Mucosa of descending colon (tissue), 3 donors: ENCODE results near the gene OSGIN1. TPM values are rescaled to one million over a fixed set of nuclear protein-coding genes. Genes with fewer than 3 reads are reported as not detected.

Experiments
- ATAC-seq: fragments of 200-7000 bp; cut with Tn5 transposase; one replicate; pipeline ENCODE4 v1.9.1; 2020; ENCODE audit warnings: mild to moderate bottlenecking, moderate library complexity
- DNase-seq, 3 donors: peaks; one replicate each; pipeline ENCODE4 v3.0.0-alpha.2; 2020
- H3K36me3 ChIP-seq: fragments of 200-600 bp; one replicate; pipeline ENCODE4 v1.8.0; 2021; ENCODE audit warnings: low read depth, mild to moderate bottlenecking
- H3K4me1 ChIP-seq: fragments of 200-600 bp; one replicate; pipeline ENCODE4 v1.8.0; 2021; ENCODE audit warnings: low read depth, mild to moderate bottlenecking
- H3K4me3 ChIP-seq: fragments of 200-600 bp; one replicate; pipeline ENCODE4 v1.8.0; 2021; ENCODE audit warnings: mild to moderate bottlenecking
- H3K9me3 ChIP-seq: fragments of 200-600 bp; one replicate; pipeline ENCODE4 v1.8.0; 2021; ENCODE audit warnings: mild to moderate bottlenecking
- intact Hi-C, 2 donors: fragments of 100-400 bp; cut with DNase I in 1 of 2; cut with micrococcal nuclease in 1 of 2; formaldehyde crosslinking; loops; one replicate each; pipeline versions ENCODE4 v1.11.0 to v1.11.1; 2022; cut with DNase I, micrococcal nuclease
- total RNA-seq, 3 donors: library from RNA; stranded (reverse); fragmentation: NEBNext Ultra II Directional in 2 of 3; extraction: Animal tissue kit (Norgen Biotek cat#: 25700) in 2 of 3; gene quantifications; one replicate each; pipeline versions ENCODE4 v1.2.1 to v1.2.4, GENCODE V29; 2021 to 2023
- TF ChIP-seq, protein P1 (sequence below): fragments of 200-600 bp; IDR thresholded peaks from one replicate; pipeline ENCODE4 v1.8.0; 2022; ENCODE audit warnings: antibody characterized with exemption, mild to moderate bottlenecking
- donor health status: DM: no; HTN: no; CAD: no; lungs with moderate emphysema.
- donor health status: DM: no; HTN: no; CAD: no.
- donor health status: DM: no; HTN: yes; CAD: no.

Gene OSGIN1
- total RNA-seq, 3 donors from 2014 or later, result 11.6 to 15.9 (median 12.2) TPM

DNA sequence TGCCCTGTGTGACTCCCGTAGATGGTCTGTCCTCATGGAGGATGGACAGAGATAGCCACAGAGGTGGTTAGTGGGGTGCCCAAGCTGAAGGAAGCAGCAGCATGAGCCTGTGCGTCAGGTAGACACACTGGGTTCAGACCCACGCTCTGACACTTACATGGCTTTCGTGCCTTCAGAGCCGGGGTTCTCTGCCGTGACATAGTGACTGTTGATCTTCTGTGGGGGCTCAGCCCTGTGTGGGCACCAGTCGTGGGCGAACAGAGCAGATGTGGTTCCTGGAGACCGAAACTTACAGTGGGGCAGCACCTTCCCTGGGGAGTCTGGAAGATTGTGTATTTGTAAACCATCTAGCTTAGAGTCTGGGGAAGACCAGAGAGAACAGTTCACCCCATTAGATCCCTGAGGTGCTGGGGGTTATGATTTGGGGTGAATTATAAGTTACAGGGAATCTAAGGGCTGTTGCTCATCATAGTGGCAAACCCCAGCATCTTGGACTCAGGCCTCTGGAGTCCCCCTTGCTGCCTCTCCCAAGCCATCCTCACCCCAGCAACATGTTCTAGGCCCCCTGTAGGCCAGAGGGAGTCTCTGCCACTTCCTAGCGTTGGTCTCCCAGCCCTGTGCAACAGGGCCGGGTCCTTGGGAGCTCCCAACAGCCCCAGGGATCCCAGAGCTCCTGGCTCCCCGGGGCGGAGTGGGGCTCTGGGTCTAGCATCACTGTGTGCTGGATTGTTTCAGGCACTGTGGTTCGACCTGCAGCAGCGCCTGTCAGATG is 43.6 kb downstream of the OSGIN1 start:
- no peaks in the 10 kb centered on the region for H3K9me3 ChIP-seq
- no peaks in the 10 kb centered on the region for H3K4me1 ChIP-seq
- H3K4me3 ChIP-seq, result no peak overlapping the region
- no peak for ATAC-seq
- TF ChIP-seq, protein P1, sequence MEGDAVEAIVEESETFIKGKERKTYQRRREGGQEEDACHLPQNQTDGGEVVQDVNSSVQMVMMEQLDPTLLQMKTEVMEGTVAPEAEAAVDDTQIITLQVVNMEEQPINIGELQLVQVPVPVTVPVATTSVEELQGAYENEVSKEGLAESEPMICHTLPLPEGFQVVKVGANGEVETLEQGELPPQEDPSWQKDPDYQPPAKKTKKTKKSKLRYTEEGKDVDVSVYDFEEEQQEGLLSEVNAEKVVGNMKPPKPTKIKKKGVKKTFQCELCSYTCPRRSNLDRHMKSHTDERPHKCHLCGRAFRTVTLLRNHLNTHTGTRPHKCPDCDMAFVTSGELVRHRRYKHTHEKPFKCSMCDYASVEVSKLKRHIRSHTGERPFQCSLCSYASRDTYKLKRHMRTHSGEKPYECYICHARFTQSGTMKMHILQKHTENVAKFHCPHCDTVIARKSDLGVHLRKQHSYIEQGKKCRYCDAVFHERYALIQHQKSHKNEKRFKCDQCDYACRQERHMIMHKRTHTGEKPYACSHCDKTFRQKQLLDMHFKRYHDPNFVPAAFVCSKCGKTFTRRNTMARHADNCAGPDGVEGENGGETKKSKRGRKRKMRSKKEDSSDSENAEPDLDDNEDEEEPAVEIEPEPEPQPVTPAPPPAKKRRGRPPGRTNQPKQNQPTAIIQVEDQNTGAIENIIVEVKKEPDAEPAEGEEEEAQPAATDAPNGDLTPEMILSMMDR, result no peak
- no peak for DNase-seq
- intact Hi-C loops, result no loop called here
- H3K36me3 ChIP-seq, result no peaks in the 10 kb centered on the region

DNA sequence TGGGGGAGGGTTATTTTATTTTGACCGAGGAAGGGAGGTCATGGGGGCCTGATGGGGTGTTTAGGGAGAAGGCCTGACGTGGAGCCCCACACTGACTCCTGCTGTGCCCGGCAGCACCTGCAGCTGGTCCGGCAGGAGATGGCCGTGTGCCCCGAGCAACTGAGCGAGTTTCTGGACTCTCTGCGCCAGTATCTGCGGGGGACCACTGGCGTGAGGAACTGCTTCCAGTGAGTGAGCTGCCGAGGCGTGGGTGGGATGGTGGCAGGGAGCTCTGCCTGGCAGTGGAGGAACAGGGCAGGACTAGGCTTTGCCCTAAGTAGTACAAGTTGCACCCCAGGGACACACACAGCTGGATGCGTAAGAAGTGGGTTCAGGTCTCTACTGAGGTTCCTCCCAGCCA is 45.1 kb downstream of the OSGIN1 start:
- TF ChIP-seq, protein P1, result no peak
- ATAC-seq, result no peak

DNA sequence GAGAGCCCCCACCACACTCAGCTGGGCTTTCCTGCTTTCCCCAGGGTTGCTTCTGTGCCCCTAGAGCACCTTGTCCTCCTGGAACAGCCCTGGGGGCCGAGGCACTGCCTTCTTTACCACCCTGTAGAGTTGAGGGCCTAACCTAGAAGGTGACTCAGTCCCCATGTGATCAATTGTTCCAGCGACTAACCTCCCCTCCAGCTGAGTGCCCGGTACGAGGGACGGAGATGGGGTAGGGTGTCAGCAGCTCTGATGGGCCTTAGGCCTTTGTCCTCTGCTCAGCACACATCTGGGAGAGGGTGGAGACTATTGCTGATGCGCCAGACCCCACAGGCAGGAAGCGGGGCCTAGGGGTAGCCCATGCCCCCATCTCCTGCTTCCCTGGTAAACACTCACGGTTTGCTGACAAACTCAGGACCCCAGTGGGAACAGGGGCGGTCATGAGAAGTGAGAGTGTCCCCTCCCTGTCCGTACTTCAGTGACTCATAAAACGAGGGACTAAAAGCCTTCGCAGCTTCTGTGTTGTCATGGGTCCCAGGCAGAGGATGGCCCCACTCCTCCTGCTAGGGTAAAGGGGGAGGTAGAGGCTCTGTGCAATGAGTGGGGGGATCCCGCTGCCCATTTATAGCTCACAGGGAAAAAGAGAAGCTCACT is 48.1 kb downstream of the OSGIN1 start:
- Histone ChIP-seq H3K4me1 (no peaks in the 10 kb centered on the region), H3K4me3 (no peak overlapping the region), H3K36me3 (no peaks in the 10 kb centered on the region), H3K9me3 (no peaks in the 10 kb centered on the region)
- ATAC-seq (no peak), DNase-seq (no peak)
- TF ChIP-seq, protein P1, result no peak
- intact Hi-C loops, result no loop called here

More for the DNA sequence above, 45.1 kb downstream of the OSGIN1 start:
- intact Hi-C loops, result no loop called here
- DNase-seq, result no peak
- Histone ChIP-seq H3K9me3 (no peaks in the 10 kb centered on the region), H3K4me1 (no peaks in the 10 kb centered on the region), H3K4me3 (no peak overlapping the region), H3K36me3 (no peaks in the 10 kb centered on the region)

DNA sequence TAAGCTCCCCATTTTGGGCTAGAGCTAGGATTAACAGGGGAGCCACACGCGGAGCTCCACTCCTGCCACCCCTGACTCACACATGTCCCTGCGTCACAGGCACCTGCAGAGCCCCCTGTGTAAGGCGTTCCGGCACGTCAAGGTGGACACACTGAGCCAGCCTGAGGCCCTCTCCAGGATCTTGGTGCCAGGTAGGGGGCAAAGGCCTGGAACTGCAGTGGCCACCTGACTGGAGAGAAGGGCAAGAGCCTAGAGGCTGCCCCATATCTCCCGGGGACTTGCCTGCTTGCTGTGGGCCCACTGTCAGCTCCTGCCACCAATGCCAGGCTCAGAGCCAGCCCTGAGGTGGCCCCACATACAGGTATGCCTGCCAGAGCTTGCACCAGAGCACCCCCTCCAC is 48.7 kb downstream of the OSGIN1 start:
- DNase-seq (no peak), ATAC-seq (no peak)
- intact Hi-C loops, result no loop called here
- H3K4me1 ChIP-seq, result no peaks in the 10 kb centered on the region
- H3K4me3 ChIP-seq, result no peak overlapping the region
- H3K9me3 ChIP-seq, result no peaks in the 10 kb centered on the region
- TF ChIP-seq, protein P1, result no peak
- no peaks in the 10 kb centered on the region for H3K36me3 ChIP-seq

DNA sequence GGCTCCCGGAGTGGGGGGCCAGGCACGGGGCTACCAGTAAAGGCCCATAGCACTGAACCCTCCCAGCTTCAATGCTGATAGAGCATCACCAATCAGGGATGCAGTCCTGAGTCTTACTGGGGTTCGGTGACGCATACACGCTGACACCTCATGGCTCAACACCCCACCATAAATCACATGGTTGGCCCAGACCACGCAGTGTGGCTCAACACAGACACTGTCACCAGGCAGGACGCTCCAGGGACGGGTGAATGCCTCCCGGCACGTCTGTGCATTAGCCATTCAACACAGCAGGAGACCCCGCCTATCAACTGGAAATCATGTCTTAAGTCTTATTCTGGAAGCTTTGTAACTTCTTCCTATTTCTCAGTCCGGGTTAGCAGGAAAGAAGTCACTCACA is 50.0 kb downstream of the OSGIN1 start:
- no peaks in the 10 kb centered on the region for H3K9me3 ChIP-seq
- TF ChIP-seq, protein P1, result no peak
- DNase-seq (no peak), ATAC-seq (no peak)
- intact Hi-C loops, result no loop called here
- no peak overlapping the region for H3K4me3 ChIP-seq
- H3K4me1 ChIP-seq, result no peaks in the 10 kb centered on the region
- no peaks in the 10 kb centered on the region for H3K36me3 ChIP-seq
